Body of pancreas (tissue), 4 donors: ENCODE results near the gene BACE2. TPM values are rescaled to one million over a fixed set of nuclear protein-coding genes. Genes with fewer than 3 reads are reported as not detected.

ENCODE experiments used
- ATAC-seq: fragments of 150-250 bp; one replicate; pipeline ENCODE4 v1.9.1; 2016
- DNase-seq, 4 donors: peaks; one replicate each; pipeline ENCODE4 v3.0.0-alpha.2; 2019
- H3K27ac ChIP-seq, 4 donors: fragments of 200-600 bp; sonication (generic); 1 replicate in 3 of 4; 2 replicates in 1 of 4; pipeline versions ENCODE4 v1.5.1 to v1.6.1; 2016 to 2019; ENCODE audit warnings: mild to moderate bottlenecking in 1 of 4, mixed read lengths in 1 of 4, moderate library complexity in 1 of 4
- H3K27me3 ChIP-seq, 2 donors: fragments of 200-600 bp; sonication (generic); one replicate each; pipeline ENCODE4 v1.6.0; 2016; ENCODE audit warnings: mild to moderate bottlenecking in 1 of 2
- H3K36me3 ChIP-seq, 2 donors: fragments of 200-600 bp; sonication (generic); replicated peaks in 1 of 2; 2 replicates each; pipeline ENCODE4 v1.5.1; 2016; ENCODE audit warnings: low read depth in 2 of 2; ENCODE audit not compliant: insufficient read depth in 1 of 2
- H3K4me1 ChIP-seq: fragments of 200-600 bp; sonication (generic); one replicate; pipeline ENCODE4 v1.6.0; 2016
- H3K4me3 ChIP-seq, 2 donors: fragments of 200-600 bp; sonication (generic); 1 replicate in 1 of 2; 2 replicates in 1 of 2; pipeline ENCODE4 v1.5.1; 2016 to 2019
- H3K9me3 ChIP-seq, 3 donors: fragments of 200-600 bp; sonication (generic); 1 replicate in 2 of 3; 2 replicates in 1 of 3; pipeline ENCODE4 v1.5.1; 2016
- CTCF ChIP-seq, 7 experiments: fragments of 450-650 bp in 4 of 7; fragments of 200-600 bp in 3 of 7; sonication (generic) in 3 of 7; IDR thresholded peaks; one replicate each; pipeline ENCODE4 v1.5.1; 2016 to 2019; ENCODE audit warnings: antibody characterized with exemption in 7 of 7
- POLR2A ChIP-seq, 3 donors: fragments of 450-650 bp; IDR thresholded peaks; one replicate each; pipeline ENCODE4 v1.6.1; 2016; ENCODE audit warnings: antibody characterized with exemption in 3 of 3, mild to moderate bottlenecking in 2 of 3
- WGBS, 2 donors: methylation state at CpG; one replicate each; pipeline ENCODE4 v1.1.5; 2017; 5-methylcytosine and 5-hydroxymethylcytosine counted together
- intact Hi-C: fragments of 100-400 bp; cut with DNase I; formaldehyde crosslinking; loops from one replicate; pipeline ENCODE4 v1.15.1; 2023
- total RNA-seq, 2 donors: library from RNA; depleted of rRNA; stranded (reverse); fragments of >200 nt; gene quantifications; one replicate each; pipeline ENCODE4 v1.1.0, GENCODE V29; 2016

The BACE2 gene
- 100 to 1,000 TPM in 1 of 2 donors, 10 to 100 TPM in 1; 86.4 to 107 TPM for total RNA-seq

DNA sequence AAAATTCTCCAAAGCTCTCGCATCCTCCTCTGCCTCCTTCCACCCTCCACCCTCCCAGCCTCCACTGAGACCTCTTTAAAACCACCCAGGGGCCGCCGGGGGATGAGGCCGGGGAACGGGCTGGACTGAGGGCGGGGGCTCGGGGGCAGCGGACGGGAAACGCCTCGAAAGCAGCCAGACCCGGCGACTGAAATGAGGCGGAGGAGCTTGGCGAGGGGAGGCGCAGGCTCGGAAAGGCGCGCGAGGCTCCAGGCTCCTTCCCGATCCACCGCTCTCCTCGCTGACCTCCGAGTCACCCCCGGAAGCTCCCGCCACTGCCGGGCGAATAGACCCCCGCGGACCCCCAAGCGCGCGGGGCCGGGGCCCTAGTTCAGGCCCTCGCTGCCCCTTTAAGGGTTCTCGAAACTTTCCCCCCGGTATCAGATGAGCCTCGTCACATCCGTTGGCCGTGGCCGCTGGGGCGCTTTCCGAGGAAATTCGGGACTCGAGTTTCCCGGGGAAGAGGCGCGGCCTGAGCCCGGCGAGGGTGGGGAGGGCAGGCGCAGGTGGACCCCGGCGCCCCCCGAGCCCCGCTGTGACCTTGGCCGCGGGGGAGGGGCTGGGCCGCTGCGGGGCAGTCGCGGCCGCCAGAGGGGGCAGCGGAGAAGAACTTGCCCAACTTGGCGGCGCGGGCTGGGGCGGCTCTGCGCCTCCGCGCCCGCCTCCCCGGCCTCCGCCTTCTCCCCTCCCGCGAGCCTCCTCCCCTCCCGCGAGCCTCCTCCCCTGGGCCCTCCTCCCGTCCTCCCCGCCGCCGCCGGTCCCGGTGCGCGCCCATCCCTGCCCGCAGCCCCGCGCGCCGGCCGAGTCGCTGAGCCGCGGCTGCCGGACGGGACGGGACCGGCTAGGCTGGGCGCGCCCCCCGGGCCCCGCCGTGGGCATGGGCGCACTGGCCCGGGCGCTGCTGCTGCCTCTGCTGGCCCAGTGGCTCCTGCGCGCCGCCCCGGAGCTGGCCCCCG, at the start of gene BACE2:
Gene BACE2, plus strand, starts transcription at position 813 of the 995 bp plus-strand sequence. Its CDS starts 104 bp downstream, at position 917.
- Histone ChIP-seq H3K4me3 (peak within 1 kb of the TSS; percentile 55 to 69), H3K4me1 (peaks cover 49% of the 10 kb centered on the region), H3K27me3 (no peaks in the 10 kb centered on the region), H3K27ac (peak within 1 kb of the TSS; percentile 82 to 93 (median 88)), H3K9me3 (no peaks in the 10 kb centered on the region), H3K36me3 (no peaks in the 10 kb centered on the region)
- WGBS, 2 donors = 0 to 2% methylated on average over 7 to 107 of the region's 111 CpGs
- peak; percentile 80 to 87 (median 84) for DNase-seq
- TF ChIP-seq POLR2A (IDR thresholded peaks at IDR 0.05) (peak; percentile 61 to 87 (median 65)), CTCF (IDR thresholded peaks at IDR 0.05) (peak; percentile 33 to 85 (median 53))
- intact Hi-C loops = no loop called here
- ATAC-seq = peak; percentile 82

DNA sequence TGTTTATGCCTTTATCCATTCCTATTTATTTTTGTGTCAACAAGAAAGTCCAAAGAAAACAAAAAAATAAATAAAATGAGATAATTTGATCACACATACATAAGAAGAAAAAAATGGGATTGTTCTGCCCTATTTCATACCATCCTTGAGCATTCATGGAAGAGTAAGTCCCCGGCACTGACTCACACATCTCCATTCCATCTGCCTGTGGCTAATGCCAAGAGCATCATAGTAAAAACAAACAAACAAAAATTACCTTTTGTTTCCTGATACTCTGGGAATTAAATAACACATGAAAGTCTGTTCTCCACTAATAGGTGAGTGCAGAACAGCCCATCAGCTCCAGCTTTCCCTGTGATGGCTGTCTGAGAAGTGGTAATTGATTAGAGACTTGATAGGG, 48.1 kb upstream of the BACE2 start:
- intact Hi-C loops = no loop called here
- ATAC-seq (no peak), DNase-seq (no peak)
- H3K27ac ChIP-seq = no peak overlapping the region
- no peaks in the 10 kb centered on the region for H3K4me1 ChIP-seq
- no peaks in the 10 kb centered on the region for H3K27me3 ChIP-seq
- H3K36me3 ChIP-seq = no peaks in the 10 kb centered on the region
- no peak for TF ChIP-seq CTCF (IDR thresholded peaks at IDR 0.05)
- no peak for TF ChIP-seq POLR2A (IDR thresholded peaks at IDR 0.05)
- no peaks in the 10 kb centered on the region for H3K9me3 ChIP-seq
- H3K4me3 ChIP-seq = no peak overlapping the region
- 73 to 76% methylated on average over 1 of the region's 1 CpG for WGBS, 2 donors

GRCh38 chr21:41120997-41121396, 47.0 kb upstream of the BACE2 start:
- DNase-seq = no peak
- no peak overlapping the region for H3K27ac ChIP-seq
- ATAC-seq = no peak
- H3K27me3 ChIP-seq = no peaks in the 10 kb centered on the region
- H3K36me3 ChIP-seq = no peaks in the 10 kb centered on the region
- intact Hi-C loops = no loop called here
- H3K4me1 ChIP-seq = no peaks in the 10 kb centered on the region
- 50 to 57% methylated on average over 4 of the region's 4 CpGs for WGBS, 2 donors
- TF ChIP-seq POLR2A (IDR thresholded peaks at IDR 0.05) = no peak
- no peak for TF ChIP-seq CTCF (IDR thresholded peaks at IDR 0.05)
- H3K9me3 ChIP-seq = no peaks in the 10 kb centered on the region
- H3K4me3 ChIP-seq = no peak overlapping the region

GRCh38 chr21:41121785-41122415, 46.1 kb upstream of the BACE2 start:
- intact Hi-C loops = no loop called here
- peak; percentile 91 to 95 (median 91) for DNase-seq
- peak; percentile 92 for ATAC-seq
- Histone ChIP-seq H3K9me3 (no peaks in the 10 kb centered on the region), H3K36me3 (no peaks in the 10 kb centered on the region), H3K27ac (no peak overlapping the region), H3K27me3 (no peaks in the 10 kb centered on the region), H3K4me1 (no peaks in the 10 kb centered on the region), H3K4me3 (no peak overlapping the region)
- TF ChIP-seq POLR2A (IDR thresholded peaks at IDR 0.05) = no peak
- peak; percentile 85 to 92 (median 90) for TF ChIP-seq CTCF (IDR thresholded peaks at IDR 0.05)
- 14 to 33% methylated on average over 9 to 19 of the region's 19 CpGs for whole genome bisulfite sequencing, 2 donors
